Superior temporal gyrus (tissue), 1 donor: ENCODE results near the gene CLCN7.
A peak's percentile ranks its signal among the peaks of the same experiment; 100 is the strongest.

Experiments
- DNase-seq: peaks from one replicate; pipeline ENCODE4 v3.0.0-alpha.2; 2016; ENCODE audit errors: extremely low spot score

Gene CLCN7

GRCh38 chr16:1464894-1465566, 9.8 kb downstream of the CLCN7 start:
- no peak for DNase-seq

DNA sequence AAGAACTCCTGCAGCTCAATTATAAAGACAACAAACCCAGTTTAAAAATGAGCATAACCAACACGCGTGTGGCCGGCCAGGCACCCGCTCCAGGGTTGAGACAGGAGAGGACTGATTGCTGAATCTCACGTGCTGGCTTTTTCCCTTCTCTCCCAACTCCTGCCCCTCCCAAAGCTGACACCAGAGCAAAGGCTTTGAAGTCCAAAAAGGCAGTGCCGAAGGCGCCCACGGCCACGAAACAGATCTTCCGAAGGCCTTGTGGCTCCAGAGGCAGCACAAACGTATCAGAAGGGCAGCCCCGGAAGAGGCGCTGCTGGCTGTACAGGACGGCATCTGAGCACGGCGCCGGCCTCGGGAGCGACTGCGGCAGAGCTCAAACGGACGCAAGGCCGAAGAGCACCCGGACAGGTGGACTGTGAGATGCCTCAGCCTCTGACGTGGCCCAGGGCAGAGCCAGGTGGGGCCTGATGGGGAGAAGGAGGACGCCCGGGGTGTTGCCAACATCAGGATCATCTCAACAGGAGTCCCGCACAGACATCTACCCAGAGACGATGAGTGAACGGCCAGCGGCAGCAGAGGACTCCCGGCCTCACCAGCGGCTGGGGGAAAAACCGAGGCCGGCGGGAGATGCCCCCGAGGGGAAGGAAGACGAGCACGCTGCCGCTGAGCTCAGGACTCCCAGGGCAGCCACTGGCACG, 10.5 kb downstream of the CLCN7 start:
- DNase-seq = no peak

GRCh38 chr16:1461146-1461545, 13.7 kb downstream of the CLCN7 start:
- no peak for DNase-seq

- no peak for DNase-seq
These were observed 14.2 kb downstream of the CLCN7 start for GRCh38 chr16:1460602-1461138.

- DNase-seq = no peak
These were observed 14.9 kb downstream of the CLCN7 start for GRCh38 chr16:1459967-1460366.

GRCh38 chr16:1458977-1459341, 15.9 kb downstream of the CLCN7 start:
- DNase-seq = no peak

GRCh38 chr16:1458336-1458976, 16.4 kb downstream of the CLCN7 start:
- DNase-seq = peak; percentile 10

DNA sequence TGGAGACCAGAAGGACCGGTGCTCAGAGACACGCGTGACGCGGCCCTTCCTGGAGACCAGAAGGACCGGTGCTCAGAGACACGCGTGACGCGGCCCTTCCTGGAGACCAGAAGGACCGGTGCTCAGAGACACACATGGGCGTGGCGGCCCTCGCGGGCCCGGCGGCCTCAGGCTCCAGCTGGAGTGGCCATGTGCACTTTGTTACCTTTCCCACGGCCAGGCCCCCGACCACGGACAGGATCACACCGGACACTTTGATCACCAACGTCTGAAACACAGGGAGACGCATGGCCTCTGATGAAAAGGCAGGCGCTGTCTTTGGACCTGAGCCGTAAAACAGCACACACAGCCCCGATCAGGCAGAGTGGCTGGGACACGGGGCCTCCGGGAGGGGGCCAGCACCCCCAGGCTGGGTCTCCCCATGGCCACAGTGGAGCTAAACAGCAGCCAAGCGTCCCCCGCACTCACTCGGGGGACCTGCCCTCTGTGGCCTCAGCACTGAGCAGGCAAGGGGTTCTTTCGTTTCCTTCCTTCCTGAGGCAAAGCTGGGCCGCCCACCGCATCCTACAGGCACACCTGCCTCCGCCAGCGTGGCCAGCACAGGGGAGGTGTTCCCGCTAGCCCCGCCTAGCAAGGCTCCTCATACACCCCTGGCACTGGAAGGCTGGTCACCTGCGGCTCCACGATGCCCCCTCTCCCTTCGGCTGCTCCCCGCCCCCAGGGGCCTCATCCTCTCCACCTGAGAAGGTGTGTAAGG, 17.2 kb downstream of the CLCN7 start:
- DNase-seq = no peak

DNA sequence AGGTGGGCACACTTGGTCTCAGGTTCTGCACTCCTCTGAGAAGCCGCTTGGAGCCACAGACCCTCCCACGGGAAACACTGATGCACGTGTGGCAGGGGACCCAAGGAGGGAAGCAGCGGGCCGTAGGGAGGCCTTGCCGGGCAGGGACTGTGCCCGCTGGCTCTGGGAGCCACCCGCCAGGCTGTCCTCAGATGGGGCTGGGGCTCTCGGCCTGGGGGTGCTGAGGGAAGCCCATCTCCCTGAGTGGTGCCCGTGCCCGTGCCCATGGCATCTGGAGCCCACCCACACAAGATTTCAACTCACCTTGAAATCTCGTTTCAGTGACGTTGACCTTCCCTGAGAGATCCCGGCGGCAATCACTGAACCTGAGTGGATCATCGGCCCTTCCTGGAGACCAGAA, 17.9 kb downstream of the CLCN7 start:
- no peak for DNase-seq

DNA sequence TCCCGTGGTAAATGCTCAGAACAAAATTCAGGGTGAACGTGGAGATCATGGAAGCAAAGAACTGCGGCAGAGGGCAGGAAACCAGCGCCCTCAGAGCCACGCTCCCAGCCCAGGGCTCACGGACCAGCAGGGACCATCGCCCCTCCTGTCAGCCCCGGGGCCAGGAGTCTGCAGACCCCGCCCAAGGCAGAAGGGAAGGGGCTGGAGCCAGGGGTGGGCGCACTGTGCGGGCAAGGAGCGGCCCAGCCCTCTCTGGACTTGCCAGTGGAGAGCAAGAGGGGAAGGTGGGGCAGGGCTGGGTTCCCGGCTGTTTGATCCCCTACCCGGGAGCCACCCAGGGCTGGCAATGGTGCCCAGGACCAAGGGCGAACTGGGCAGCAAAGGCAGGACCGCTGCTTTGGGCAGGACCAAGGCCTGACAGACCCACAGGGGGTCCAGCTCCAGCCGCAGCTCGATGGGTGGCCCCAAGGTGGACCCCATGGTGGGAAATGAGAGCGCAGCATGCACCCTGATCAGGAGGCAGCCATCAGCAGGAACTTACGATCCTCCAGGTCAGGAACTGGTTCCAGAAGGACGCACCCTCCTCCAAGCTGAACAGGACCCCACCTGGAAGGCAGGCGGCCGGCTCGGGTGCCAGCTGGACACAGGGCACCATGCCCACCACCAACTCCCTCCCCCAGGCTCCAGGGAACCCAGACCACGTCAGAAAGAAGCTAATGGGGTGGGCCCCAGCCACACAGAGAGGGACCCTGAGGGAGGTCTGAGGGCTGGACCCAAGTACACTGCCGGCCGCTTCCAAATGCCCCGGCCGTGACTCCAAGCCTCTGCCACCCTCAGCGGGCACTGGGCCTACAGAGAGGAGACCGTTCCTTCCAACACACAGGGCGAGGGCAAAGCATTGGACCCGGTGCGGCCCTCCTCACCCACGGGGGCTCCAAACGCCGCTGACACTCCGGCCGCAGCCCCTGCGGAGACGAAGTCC, 19.3 kb downstream of the CLCN7 start:
- no peak for DNase-seq

- no peak for DNase-seq
These were observed 20.3 kb downstream of the CLCN7 start for GRCh38 chr16:1454561-1454960.

DNA sequence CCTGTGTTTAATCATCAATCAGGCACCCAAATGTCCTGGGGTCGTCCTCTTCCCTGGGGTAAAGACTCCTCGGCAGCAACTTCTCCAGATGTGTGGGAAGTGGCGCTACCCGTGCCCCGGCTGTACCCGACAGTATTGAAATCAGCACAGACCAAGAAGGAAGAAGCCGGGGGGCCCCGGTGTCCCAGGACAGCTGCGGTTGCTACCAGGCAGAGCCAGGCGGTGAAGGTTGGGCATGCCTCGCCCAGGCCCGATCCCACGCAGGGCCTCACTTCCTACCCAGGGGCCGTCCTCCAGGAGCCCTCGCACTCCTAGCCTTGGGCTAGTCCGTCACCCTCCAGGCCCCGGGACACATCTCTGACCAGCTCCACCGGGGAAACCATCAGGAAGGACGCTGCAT, 21.5 kb downstream of the CLCN7 start:
- DNase-seq = no peak

DNA sequence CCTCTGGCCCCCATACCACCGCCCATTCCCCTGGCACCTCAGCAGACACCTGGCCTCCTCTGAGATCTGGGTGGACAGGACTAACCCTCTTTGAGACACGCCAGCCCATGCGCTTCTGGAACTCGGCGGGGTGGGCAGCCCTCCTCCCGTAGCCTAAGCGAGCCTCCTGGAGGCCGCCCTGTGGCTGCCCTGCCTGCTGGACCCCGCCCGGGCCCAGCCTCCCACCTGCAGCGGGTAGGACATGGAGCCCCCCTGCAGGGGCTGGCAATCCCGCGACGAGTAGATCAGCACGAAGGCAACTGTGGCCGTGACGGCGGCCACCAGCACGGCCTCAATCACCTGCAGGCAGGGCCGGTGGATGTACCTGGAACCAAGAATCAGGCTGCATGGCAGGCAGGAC, 22.3 kb downstream of the CLCN7 start:
- no peak for DNase-seq

DNA sequence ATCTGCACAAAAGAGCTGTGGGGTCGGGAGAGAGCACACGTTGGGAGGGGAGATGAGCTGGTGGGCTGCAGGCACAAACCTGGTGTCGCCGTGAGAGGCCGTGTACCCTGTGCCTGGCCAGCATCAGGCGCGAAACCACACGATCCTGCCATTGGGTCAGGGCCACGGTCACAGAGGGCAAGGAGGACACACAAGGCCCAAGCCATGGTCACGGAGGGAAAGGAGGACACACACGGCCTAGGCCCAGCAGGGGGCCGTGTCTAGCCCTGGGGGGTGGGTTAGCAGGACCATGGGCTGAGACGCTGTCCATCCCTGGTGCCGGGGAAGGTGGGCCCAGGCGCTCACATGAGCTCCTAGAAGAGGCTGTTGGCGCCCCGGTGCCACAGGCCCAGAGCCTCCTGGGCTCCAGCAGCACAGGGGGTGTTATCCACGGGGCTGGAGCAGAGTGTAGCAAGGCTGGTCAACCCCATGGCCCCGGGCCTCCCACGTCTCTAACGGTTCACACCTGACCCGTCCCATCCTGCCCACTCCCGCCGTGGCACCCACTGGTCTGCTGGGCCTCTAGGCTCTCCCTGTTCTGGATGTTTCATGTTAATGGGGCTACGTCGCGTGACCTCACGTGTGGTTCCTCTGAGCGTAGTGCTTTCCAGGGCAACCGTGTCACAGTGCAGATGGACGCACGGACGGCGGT, 23.0 kb downstream of the CLCN7 start:
- DNase-seq = no peak

DNA sequence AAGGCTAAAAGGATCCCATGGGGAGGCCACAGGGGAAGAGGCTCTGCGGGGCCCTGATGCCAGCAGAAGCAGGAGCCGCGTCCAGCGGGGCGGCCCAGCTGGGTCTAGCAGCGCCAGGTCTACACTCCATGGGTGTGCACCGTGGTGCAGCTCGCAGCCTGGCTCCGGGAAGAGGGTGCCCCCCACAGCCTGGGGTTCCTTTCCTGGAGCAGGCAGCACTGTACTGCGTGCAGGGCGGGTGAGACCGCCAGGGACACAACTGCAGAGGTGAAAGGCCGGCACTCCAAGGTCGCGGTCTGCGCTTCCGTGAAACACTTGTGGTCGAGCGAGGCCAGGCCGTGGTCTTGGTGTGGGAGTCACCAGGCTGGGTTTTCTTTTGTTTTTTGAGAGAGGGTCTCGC, 24.0 kb downstream of the CLCN7 start:
- no peak for DNase-seq

DNA sequence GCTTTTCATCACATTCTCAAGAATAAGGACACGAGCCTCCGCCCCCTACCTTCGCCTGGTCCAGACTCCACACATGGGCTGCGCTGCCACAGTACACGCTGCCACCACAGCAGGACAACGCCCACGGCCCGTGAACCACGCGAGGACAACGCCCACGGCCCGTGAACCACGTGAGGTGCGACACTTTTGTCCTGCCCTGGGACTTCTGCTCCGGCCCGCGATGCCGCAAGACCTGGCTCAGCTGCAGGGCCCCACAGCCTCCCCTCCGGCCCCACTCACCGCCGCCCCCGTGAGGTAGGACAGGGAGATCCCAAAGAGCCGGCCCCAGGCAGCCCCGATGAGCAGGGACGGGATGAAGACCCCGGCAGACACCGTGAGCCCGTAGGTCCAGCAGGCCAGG, 24.6 kb downstream of the CLCN7 start:
- DNase-seq = no peak

- DNase-seq = no peak
These were observed 25.5 kb downstream of the CLCN7 start for GRCh38 chr16:1449201-1449788.

- no peak for DNase-seq
These were observed 26.2 kb downstream of the CLCN7 start for GRCh38 chr16:1448536-1449116.

GRCh38 chr16:1447965-1448364, 26.9 kb downstream of the CLCN7 start:
- DNase-seq = no peak
